Activated CD8-positive, alpha-beta memory T cell treated with anti-CD3 and anti-CD28 coated beads for 48 hours (primary cell): Measurements from ENCODE around the gene APOL4.
"Not testable (repeated sequence)": the region's sequence is repeated elsewhere in the genome, so short reads cannot be mapped to it uniquely, and the experiment has no call there.

Experiments used
- DNase-seq, 3 experiments: peaks; one replicate each; pipeline ENCODE4 v3.0.0-alpha.2; 2020; ENCODE audit warnings: low read depth in 2 of 3, low spot score in 2 of 3

The APOL4 gene

DNA sequence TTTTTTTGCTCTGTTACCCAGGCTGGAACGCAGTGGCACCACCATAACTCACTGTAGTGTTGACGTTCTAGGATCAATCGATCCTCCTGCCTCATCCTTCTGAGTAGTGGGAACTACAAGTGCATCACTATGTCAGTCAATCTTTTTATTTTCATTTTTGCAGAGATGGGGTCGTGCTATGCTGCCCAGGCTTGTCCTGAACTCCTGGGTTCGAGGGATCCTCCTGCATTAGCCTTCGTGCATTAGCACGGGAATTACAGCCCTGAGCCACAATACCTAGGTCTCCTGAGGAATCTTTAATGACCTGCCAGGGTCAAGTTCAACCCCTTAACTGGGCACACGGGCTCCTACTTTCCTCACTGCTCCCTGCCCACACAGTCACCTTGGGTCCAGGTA, 45.5 kb downstream of the APOL4 start:
- DNase-seq: no peak

DNA sequence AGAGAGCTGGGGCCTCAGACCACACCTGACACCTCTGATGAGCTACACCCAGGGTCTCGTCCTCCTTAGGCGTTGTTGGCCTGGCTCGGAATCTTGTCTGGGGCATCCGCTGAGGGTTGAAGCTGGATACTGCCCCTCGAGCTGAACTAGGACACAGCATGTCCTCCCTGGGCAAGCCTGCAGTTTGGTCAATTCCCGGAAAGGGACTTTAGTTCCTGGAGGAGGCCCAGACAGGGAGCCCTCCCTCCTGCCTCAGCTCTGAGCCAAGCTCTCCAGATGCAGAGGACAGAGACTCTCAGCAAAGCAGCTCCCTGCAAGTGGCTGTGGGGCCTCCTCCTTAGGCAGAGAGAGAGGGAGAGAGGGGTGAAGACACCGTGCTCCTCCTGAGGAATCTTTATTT, 45.9 kb downstream of the APOL4 start:
- no peak for DNase-seq

DNA sequence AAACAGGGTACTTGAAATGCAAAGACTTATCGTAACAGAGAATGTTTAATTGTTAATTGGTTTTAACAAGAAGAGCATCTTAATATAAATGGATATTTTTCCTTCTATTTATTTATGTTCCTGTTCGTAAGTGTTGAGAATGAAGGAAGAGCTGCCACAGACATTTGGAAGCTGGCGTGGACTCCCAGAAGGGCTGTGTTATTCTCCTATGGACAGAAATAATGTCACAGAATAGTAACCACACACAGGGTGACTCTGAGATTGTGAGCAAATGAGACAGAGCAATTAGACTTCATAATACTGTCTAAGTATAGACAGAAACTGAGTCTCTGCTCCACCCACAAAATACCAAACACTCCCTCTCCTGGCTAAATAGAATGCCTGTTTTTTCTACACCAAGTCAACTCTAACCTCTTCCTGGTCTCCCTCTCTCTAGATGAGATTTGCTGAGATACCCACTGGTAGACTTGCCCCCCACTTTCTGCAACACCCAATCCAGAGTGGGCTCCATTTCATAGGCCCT, 47.1 kb downstream of the APOL4 start:
- no peak for DNase-seq

DNA sequence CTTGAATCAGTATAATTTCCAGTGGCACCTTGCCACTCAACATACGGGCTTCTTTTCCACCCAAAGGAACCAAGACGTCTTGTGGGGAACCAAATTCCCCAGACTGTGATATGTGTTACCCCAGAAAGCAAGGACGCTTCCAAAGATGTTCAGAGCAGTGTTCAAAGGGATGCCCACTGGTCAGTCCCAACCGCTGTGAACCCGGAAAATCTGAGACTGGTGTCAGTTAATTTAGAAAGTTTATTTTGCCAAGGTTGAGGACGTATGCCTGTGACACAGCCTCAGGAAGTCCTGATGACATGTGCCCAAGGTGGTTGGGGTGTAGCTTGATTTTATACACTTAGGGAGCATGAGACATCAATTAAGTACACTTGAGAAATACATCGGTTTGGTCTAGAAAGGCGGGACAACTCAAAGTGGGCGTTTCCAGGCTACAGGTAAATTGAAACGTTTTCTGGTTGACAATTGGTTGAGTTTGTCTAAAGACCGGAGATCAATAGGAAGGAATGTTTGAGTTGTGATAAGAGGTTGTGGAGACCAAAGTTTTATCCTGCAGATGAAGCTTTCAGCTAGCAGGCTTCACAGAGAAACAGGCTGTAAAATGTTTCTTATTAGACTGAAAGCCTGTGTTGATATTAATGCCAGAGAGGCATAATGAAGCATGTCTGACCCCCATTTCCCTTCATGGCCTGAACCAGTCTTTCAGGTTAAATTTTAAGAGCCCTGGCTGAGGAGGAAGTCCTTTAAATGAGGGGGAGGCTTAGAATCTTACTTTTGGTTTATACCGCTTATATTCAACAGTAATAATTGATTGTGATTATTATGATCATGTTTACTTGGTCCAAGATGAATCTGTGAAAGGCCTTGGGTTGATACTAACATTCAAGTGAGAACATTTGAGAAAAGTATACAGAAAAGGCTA, 47.8 kb downstream of the APOL4 start:
- no peak for DNase-seq

DNA sequence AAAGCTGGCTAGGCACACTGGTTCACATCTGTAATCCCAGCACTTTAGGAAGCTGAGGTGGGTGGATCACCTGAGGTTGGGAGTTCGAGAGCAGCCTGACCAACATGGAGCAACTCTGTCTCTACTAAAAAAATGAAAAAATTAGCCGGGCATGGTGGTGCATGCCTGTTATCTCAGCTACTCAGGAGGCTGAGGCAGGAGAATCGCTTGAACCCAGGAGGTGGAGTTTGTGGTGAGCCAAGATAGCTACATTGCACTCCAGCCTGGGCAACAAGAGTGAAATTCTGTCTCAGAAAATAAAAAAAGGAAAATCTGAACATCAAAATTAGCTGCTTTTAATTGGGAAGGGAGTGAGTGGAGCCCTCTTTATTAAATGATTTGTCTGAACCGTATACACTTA, 48.8 kb downstream of the APOL4 start:
- not testable (repeated sequence) for DNase-seq

DNA sequence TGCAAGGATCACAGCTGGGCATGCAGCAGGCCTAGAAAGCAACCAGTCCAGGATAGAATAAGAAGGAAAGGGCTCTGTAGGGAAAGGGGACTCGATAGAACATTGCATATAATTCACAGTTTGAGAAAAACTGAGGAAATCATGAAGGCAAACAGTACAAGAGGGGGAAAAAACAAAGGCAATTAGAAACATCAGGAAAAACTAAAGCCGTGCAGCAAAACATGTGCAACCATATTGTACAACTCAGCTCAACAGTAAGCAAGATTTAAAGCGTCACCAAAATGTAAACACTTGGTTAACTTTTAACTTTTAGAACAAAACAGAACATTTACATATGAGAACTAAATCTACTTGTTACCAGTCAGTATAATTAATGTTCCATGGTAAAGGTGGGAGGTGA, 49.5 kb downstream of the APOL4 start:
- no peak for DNase-seq

DNA sequence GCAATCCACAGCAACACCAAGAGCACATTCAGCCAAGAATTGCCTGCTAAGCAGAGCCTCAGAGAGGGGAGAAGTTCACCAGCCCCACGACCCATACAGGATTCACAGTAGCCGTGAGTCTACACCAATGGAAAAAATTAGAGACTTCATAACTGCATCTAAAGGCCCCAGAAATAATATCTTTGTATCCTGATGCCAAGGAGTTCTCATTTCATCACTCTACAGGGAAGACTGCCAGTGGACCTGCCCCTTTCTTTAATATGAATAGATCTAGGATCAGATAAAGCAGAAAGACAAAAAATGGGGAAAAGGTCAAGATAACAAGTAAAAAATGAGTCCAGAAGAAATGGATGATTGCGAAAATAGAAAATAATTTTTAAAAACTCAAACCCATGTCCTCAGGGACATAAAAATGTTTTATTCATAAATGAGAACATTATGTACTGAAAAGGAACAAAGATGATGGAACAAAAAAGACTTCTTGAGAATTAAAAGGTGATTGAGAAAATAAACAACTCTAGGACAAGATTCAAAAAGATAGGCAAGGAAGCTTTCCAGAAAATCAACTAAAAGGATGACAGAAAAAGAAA, 50.5 kb downstream of the APOL4 start:
- DNase-seq: no peak

DNA sequence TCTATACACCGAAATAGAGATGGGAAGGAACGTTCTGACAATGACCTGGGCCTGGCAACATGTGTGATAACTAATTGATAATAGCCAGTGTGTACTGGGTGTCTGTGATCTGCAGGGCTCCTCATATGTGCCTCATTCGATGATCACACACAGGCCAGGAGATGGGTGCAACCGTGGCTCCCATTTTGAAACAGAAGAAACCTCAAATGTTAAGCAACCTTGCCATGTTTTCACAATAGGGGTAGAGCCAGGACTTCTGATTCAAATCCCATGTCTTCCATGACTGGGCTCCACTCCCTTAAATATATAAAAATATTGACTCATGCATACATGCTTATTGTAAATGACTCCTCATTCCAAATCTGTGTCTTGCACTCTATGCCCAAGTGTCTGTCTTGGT, 52.2 kb downstream of the APOL4 start:
- no peak for DNase-seq

DNA sequence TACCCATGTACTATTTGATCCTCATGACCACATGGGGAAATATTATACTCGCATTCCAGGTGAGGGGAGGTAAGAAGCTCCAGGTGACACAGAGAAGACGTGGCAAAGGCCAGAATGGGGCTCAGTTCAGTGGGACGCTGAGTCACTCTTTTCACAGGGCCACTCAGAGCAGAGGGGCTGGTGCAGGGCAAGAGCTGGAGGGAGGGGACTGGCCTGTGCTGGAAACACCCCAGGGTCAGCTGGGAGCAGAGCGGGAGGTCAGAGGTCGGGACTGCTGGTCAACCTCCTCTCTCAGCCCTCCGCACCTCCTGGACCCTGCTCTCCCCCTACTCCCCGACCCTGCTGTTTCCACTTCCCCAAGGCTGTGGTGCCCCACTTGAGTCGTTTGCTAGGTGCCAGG, 53.2 kb downstream of the APOL4 start:
- DNase-seq: no peak

DNA sequence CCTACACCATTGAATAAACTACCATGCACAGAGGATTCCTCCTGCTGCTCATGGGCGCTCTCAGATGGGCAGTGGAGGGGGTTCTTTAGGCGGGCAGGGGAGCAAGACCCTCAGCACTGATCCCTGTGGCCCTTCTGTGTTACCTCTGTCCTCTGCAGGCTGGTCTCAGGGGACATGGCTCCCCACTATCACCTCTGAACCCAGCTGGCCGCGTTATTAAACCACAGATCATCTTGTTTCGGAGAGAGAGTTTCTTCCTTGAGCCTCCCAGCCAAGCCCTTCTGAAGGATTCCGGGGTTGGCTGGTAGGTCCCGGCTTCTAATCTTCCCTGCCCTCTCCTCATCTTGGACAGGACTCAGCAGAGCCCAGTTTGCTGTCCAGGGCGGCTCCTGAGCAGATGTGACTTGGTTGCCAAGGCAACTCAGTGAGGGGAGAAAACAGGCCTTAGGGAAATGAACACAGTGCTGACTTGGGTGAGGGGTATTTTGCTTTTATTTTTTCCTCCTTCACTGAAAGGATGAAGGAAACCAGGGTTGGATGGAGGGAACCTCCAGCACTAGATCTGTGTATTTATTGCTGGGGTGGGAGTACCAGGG, 54.3 kb downstream of the APOL4 start:
- DNase-seq: no peak

DNA sequence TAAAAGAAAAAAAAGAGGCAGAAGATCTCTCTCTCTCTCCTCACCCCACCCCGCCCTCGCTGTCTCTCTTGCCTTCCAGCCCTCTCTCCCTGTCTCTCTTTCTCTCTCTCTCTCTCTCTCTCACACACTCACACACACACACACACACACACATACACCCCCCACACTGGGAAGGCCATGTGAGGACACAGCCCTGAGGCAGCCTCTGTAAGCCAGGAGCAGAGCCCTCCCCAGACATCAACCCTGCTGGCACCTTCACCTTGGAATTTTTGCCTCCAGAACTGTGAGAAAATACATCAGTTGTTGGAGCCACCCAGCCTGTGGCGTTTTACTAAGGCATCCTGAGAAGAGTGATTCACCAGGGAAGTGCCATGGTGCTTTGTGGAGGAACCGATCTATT, 55.7 kb downstream of the APOL4 start:
- no peak for DNase-seq

DNA sequence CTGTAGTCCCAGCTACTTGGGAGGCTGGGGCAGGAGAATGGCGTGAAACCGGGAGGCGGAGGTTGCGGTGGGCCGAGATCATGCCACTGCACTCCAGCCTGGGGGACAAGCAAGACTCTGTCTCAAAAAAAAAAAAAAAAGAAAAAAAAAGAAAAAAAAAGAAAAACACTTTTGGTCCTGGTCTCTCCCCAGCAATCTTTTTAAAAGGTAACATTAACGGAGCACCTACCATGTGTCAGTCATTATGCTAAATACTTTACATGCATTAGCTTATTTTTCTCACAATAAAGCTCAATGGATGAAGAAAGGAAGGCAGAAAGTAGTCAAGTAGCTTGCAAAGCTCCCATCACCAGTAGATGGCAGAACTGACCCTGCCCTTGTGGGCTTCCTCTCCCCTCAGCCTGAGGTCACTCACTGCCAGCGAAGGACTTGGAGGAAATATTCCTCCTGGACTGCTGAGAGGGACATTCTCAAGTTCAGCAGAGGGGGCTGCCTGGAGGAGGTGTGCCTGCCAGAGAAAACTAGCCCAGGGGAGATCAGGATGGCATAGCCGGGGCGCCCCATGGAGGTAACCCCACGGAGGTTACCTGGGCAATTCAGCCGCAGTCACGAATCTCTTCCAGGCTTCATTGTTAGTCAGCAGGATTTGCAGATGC, 56.6 kb downstream of the APOL4 start:
- no peak for DNase-seq

DNA sequence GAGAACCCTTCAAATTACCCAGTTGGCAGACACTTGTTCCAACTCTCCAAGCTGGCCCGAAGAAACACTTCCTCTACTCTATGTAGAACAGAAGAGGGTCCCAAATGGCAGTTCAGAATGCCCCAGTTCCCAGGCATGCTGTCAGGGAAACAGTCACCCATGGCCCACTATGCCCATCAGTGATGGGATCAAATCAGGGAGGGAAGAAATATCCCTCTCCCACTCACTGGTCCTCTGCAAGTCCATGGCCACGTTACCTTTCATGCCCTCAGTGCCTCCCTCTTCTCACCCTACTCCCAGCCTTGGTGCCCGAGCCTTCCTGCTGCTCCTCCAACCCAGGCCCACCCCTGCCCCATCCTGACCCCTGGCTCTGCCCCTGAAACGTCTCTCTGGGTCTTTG, 57.7 kb downstream of the APOL4 start:
- DNase-seq: no peak

DNA sequence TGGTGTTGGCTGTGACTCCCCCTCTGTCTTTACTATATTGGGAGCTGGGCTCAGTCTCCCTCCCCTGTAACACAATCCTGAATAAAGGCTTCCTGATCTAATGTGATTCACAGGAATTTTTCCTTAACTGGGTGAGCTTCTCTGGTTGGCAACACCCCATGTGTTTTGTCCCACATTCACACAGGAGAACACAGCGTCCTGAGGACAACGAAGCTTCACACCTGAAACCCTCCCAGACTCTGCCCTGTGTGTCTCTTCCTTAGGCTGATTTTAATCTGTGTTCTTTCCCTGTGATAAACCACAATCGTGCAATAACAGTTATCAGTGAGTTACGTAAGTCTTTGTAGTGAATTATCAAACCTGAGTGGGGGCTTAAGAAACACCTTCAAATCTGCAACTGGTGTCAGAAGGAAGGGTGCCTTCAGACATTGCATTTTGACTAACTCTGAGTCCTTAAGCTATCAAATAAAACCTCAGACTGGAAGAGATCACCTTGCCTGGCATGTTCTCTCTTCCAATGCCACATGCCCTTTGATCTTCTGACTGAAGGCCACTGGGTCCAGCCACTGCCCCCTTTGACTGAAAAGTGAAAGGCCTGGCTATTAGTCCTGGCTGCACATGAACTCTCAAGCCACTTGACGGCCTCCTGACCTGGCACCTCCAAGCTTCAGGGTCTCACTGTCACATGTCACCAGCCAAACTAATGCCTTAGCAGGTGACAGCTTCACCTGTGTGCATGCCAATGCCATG, 58.4 kb downstream of the APOL4 start:
- no peak for DNase-seq

DNA sequence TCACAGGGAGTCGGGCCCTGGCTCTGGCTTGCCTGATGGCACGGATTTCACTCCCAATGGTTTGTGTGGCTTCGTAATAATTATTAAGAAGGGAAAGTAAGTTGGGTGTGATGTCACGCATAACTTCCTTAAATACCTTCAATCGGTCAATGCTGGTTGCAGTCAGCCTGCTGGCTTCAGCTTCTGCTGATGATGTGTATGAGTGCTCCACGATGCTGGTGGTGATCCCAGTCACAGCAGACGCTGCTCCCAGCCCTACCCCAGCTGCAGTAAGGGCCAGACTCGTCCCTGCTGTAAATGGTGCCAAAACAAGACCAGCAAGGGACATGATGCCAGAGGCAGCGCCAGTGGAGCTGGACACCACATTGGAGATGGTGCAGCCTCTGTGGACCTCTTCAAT, 60.1 kb downstream of the APOL4 start:
- DNase-seq: no peak
